ENCODE data around the gene PTHLH.

The PTHLH gene

GRCh38 chr12:27973487-27973890, 956 bp upstream of the PTHLH start:
- TF ChIP-seq SIN3A (IDR thresholded peaks at IDR 0.05; ENCODE audit: borderline replicate concordance, insufficient read depth, low read length) (no peak), POLR2AphosphoS5 (IDR thresholded peaks at IDR 0.05; ENCODE audit: low read depth, low read length) (no peak), TAF1 (IDR thresholded peaks at IDR 0.05; ENCODE audit: borderline replicate concordance, insufficient read depth, low read length) (no peak), REST (IDR thresholded peaks at IDR 0.05; ENCODE audit: insufficient read depth in 1 of 2, low read depth in 2 of 2, low read length in 2 of 2) (no peak), FOXP2 (optimal IDR thresholded peaks at IDR 0.05; ENCODE audit: borderline replicate concordance, extremely low read depth, extremely low read length, insufficient read depth) (no peak)

GRCh38 chr12:27971606-27972005, 927 bp downstream of the PTHLH start:
- TF ChIP-seq POLR2AphosphoS5 (IDR thresholded peaks at IDR 0.05; ENCODE audit: low read depth, low read length), result no peak
- no peak for TF ChIP-seq SIN3A (IDR thresholded peaks at IDR 0.05; ENCODE audit: borderline replicate concordance, insufficient read depth, low read length)
- TF ChIP-seq REST (IDR thresholded peaks at IDR 0.05; ENCODE audit: insufficient read depth in 1 of 2, low read depth in 2 of 2, low read length in 2 of 2), result no peak

- TF ChIP-seq TAF1 (IDR thresholded peaks at IDR 0.05; ENCODE audit: borderline replicate concordance, insufficient read depth, low read length), result no peak
- no peak for TF ChIP-seq POLR2AphosphoS5 (IDR thresholded peaks at IDR 0.05; ENCODE audit: low read depth, low read length)
- no peak for TF ChIP-seq REST (IDR thresholded peaks at IDR 0.05; ENCODE audit: insufficient read depth in 1 of 2, low read depth in 2 of 2, low read length in 2 of 2)
- no peak for TF ChIP-seq FOXP2 (optimal IDR thresholded peaks at IDR 0.05; ENCODE audit: borderline replicate concordance, extremely low read depth, extremely low read length, insufficient read depth)
- no peak for TF ChIP-seq SIN3A (IDR thresholded peaks at IDR 0.05; ENCODE audit: borderline replicate concordance, insufficient read depth, low read length)
Observed at GRCh38 chr12:27971121-27971489, 1.4 kb downstream of the PTHLH start.

- no peak for TF ChIP-seq REST (IDR thresholded peaks at IDR 0.05; ENCODE audit: insufficient read depth in 1 of 2, low read depth in 2 of 2, low read length in 2 of 2)
- TF ChIP-seq POLR2AphosphoS5 (IDR thresholded peaks at IDR 0.05; ENCODE audit: low read depth, low read length), result no peak
- no peak for TF ChIP-seq SIN3A (IDR thresholded peaks at IDR 0.05; ENCODE audit: borderline replicate concordance, insufficient read depth, low read length)
- no peak for TF ChIP-seq FOXP2 (optimal IDR thresholded peaks at IDR 0.05; ENCODE audit: borderline replicate concordance, extremely low read depth, extremely low read length, insufficient read depth)
- no peak for TF ChIP-seq TAF1 (IDR thresholded peaks at IDR 0.05; ENCODE audit: borderline replicate concordance, insufficient read depth, low read length)
Observed at GRCh38 chr12:27970401-27971120, 2.0 kb downstream of the PTHLH start.
